ENCODE measurements around the gene DHRS7B. TPM values are rescaled to one million over a fixed set of nuclear protein-coding genes. Genes with fewer than 3 reads are reported as not detected.

The DHRS7B gene
- total RNA-seq, 4 donors from 2014 or later, result 18.8 to 32.4 (median 22.3) TPM

- WGBS, 2 donors, result 58 to 59% methylated on average over 4 of the region's 4 CpGs
- DNase-seq, result no peak
- Histone ChIP-seq H3K4me1 (no peaks in the 10 kb centered on the region), H3K9me3 (no peaks in the 10 kb centered on the region), H3K27ac (no peak overlapping the region), H3K27me3 (no peaks in the 10 kb centered on the region), H3K36me3 (no peaks in the 10 kb centered on the region), H3K4me3 (no peak overlapping the region)
- TF ChIP-seq, protein P1, sequence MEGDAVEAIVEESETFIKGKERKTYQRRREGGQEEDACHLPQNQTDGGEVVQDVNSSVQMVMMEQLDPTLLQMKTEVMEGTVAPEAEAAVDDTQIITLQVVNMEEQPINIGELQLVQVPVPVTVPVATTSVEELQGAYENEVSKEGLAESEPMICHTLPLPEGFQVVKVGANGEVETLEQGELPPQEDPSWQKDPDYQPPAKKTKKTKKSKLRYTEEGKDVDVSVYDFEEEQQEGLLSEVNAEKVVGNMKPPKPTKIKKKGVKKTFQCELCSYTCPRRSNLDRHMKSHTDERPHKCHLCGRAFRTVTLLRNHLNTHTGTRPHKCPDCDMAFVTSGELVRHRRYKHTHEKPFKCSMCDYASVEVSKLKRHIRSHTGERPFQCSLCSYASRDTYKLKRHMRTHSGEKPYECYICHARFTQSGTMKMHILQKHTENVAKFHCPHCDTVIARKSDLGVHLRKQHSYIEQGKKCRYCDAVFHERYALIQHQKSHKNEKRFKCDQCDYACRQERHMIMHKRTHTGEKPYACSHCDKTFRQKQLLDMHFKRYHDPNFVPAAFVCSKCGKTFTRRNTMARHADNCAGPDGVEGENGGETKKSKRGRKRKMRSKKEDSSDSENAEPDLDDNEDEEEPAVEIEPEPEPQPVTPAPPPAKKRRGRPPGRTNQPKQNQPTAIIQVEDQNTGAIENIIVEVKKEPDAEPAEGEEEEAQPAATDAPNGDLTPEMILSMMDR (IDR thresholded peaks at IDR 0.05), result no peak
- no peak for TF ChIP-seq POLR2A (IDR thresholded peaks at IDR 0.05)
- intact Hi-C loops (cut with DNase I), result no loop called here
These were observed 35.7 kb upstream of the DHRS7B start for GRCh38 chr17:21090902-21091618.

DNA sequence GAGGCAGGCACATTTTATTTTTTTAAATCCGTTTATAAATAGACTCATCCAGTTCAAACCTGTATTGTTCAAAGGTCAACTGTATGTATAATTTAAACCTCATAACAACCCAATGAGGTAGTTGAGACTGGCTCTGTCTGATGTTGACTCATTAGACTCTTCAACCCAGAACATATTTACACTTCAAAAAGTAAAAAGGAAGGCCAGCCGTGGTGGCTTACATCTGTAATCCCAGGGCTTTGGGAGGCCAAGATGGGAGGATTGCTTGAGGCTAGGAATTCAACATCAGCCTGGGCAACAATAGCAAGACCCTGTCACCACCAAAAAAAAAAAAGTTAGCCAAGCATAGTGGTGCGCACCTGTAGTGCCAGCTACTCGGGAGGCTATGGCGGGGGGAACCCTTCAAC, 32.5 kb upstream of the DHRS7B start:
- Histone ChIP-seq H3K9me3 (no peaks in the 10 kb centered on the region), H3K4me3 (no peak overlapping the region), H3K27me3 (no peaks in the 10 kb centered on the region), H3K4me1 (peaks cover 0 to 9% (median 7%) of the 10 kb centered on the region in 3 donors), H3K27ac (no peak overlapping the region), H3K36me3 (no peaks in the 10 kb centered on the region)
- DNase-seq, result no peak
- 66 to 72% methylated on average over 5 of the region's 5 CpGs for WGBS, 2 donors
- intact Hi-C loops (cut with DNase I), result no loop called here
- TF ChIP-seq POLR2A (IDR thresholded peaks at IDR 0.05), result no peak
- TF ChIP-seq, protein P1 (IDR thresholded peaks at IDR 0.05), result no peak

DNA sequence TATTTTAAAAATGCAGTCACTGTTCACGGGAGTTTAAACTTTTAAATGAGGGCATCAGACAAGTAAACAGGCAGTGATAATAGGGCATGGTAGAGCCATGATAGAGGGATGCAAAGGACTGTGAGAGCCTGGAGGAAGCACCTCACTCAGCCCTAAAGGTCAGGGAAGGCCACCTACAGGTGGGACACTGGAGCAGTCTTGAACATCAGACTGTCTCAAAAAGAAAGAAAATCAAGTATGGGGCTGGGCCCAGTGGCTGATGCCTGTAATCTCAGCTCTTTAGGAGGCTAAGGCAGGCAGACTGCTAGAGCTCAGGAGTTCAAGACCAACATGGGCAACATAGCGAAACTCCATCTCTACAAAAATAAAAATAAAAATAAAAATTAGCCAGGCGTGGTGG, 31.0 kb upstream of the DHRS7B start:
- Histone ChIP-seq H3K27ac (no peak overlapping the region), H3K27me3 (no peaks in the 10 kb centered on the region), H3K4me1 (peaks cover 0 to 18% (median 10%) of the 10 kb centered on the region in 3 donors), H3K4me3 (no peak overlapping the region), H3K9me3 (no peaks in the 10 kb centered on the region), H3K36me3 (no peaks in the 10 kb centered on the region)
- no peak for TF ChIP-seq POLR2A (IDR thresholded peaks at IDR 0.05)
- TF ChIP-seq, protein P1 (IDR thresholded peaks at IDR 0.05), result no peak
- intact Hi-C loops (cut with DNase I), result no loop called here
- DNase-seq, result no peak
- 83 to 85% methylated on average over 3 of the region's 3 CpGs for WGBS, 2 donors

- Histone ChIP-seq H3K27ac (no peak overlapping the region), H3K36me3 (no peaks in the 10 kb centered on the region), H3K27me3 (no peaks in the 10 kb centered on the region), H3K4me3 (no peak overlapping the region), H3K9me3 (no peaks in the 10 kb centered on the region), H3K4me1 (peaks cover 0 to 18% (median 10%) of the 10 kb centered on the region in 3 donors)
- intact Hi-C loops (cut with DNase I), result no loop called here
- no peak for TF ChIP-seq POLR2A (IDR thresholded peaks at IDR 0.05)
- TF ChIP-seq, protein P1 (IDR thresholded peaks at IDR 0.05), result no peak
- 93% methylated on average over 2 of the region's 2 CpGs; no CpG with 5 or more reads in 1 of the 2 donors for WGBS, 2 donors
- no peak for DNase-seq
These were observed 29.9 kb upstream of the DHRS7B start for GRCh38 chr17:21096874-21097273.

GRCh38 chr17:21098934-21099689, 27.7 kb upstream of the DHRS7B start:
- Histone ChIP-seq H3K9me3 (no peaks in the 10 kb centered on the region), H3K4me1 (peaks cover 0 to 18% (median 10%) of the 10 kb centered on the region in 3 donors), H3K27ac (no peak overlapping the region), H3K27me3 (no peaks in the 10 kb centered on the region), H3K36me3 (no peaks in the 10 kb centered on the region), H3K4me3 (peak overlapping the region; percentile 32 to 69 (median 47))
- intact Hi-C loops (cut with DNase I), result no loop called here
- 0 to 1% methylated on average over 13 to 22 of the region's 29 CpGs for WGBS, 2 donors
- TF ChIP-seq POLR2A (IDR thresholded peaks at IDR 0.05), result no peak
- TF ChIP-seq, protein P1 (IDR thresholded peaks at IDR 0.05), result no peak
- no peak for DNase-seq

Measured in esophagus squamous epithelium (tissue), 5 donors.